Activated naive CD4-positive, alpha-beta T cell treated with anti-CD3 and anti-CD28 coated beads, Interleukin-2, amount 10 ng/mL, durations not matched to agents 7 days and 5 days (primary cell): ENCODE results near the gene INSC.
A peak's percentile ranks its signal among the peaks of the same experiment; 100 is the strongest.

Experiments
- CTCF ChIA-PET: fragments of 350-600 bp; sonication (Branson Sonifier 250); formaldehyde crosslinking; loops from one replicate; lab custom pipeline; 2021; ENCODE audit warnings: antibody characterized with exemption; lab: Charles Lee
- DNase-seq: peaks from one replicate; pipeline ENCODE4 v3.0.0-alpha.2; 2020
- H3K27ac Mint-ChIP-seq: one replicate; pipeline ENCODE4 v1.8.0; 2021; ENCODE audit warnings: mild to moderate bottlenecking, moderate library complexity, mixed read lengths
- H3K27me3 Mint-ChIP-seq: one replicate; pipeline ENCODE4 v1.8.0; 2021; ENCODE audit warnings: mild to moderate bottlenecking, mixed read lengths
- H3K36me3 Mint-ChIP-seq: one replicate; pipeline ENCODE4 v1.8.0; 2021; ENCODE audit warnings: mixed read lengths
- H3K4me1 Mint-ChIP-seq: one replicate; pipeline ENCODE4 v1.8.0; 2021; ENCODE audit warnings: mixed read lengths
- H3K4me3 Mint-ChIP-seq: one replicate; pipeline ENCODE4 v1.8.0; 2021; ENCODE audit warnings: mild to moderate bottlenecking, moderate library complexity, mixed read lengths
- H3K9me3 Mint-ChIP-seq: one replicate; pipeline ENCODE4 v1.8.0; 2021; ENCODE audit warnings: mixed read lengths

Gene INSC

GRCh38 chr11:15145615-15146014, 30.9 kb downstream of the INSC start:
- no peaks in the 10 kb centered on the region for H3K9me3 Mint-ChIP-seq
- CTCF ChIA-PET: interaction anchor here (1.0 to 1.2 kb wide), 2 partner anchors 23 to 44 kb away, joined by 3 to 4 read pairs; no protein-coding TSS in a partner anchor
- H3K4me1 Mint-ChIP-seq: peaks cover 10% of the 10 kb centered on the region
- H3K4me3 Mint-ChIP-seq: no peak overlapping the region
- H3K36me3 Mint-ChIP-seq: no peaks in the 10 kb centered on the region
- peaks cover 14% of the 10 kb centered on the region for H3K27me3 Mint-ChIP-seq
- DNase-seq: no peak
- H3K27ac Mint-ChIP-seq: no peak overlapping the region

DNA sequence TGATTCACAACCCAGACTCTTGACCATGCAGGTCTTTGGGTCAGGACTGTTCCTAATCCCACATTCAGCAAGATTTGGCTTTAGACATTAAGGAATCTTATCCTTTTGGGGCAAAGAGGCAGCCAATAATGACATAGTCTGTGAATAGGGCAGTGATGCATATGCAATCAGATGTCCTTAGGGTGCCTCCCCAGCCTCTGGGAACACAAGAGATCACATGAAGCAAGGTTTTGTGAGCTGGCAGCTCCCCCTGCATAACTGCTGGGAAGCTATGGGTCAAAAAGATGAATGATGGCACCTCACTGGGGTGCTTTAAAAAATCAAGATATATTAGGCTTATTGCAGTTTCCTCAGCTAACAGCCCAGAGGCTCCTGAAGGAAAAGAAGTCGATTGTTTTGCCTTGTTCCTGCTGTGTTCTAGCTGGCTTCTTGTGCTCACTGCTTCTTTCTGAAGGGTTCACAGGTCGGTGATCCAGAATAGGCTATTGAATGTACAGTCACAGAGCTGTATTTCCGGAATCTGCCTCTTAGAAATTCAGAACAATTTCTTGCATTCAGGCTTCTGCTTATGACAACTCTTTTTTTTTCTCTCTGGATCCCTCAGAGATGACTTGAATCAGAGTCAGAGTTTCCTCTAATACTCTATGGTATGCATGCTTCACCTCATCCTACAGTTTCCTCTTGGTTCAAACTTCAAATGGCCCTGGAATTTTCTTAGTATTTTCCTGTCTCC, 31.7 kb downstream of the INSC start:
- CTCF ChIA-PET: interaction anchor here (1.0 kb wide), 1 partner anchor 22 kb away, joined by 3 read pairs; no protein-coding TSS in a partner anchor
- H3K27ac Mint-ChIP-seq: no peak overlapping the region
- H3K4me3 Mint-ChIP-seq: no peak overlapping the region
- H3K9me3 Mint-ChIP-seq: no peaks in the 10 kb centered on the region
- peaks cover 17% of the 10 kb centered on the region for H3K4me1 Mint-ChIP-seq
- no peaks in the 10 kb centered on the region for H3K36me3 Mint-ChIP-seq
- no peak for DNase-seq
- H3K27me3 Mint-ChIP-seq: peaks cover 14% of the 10 kb centered on the region

DNA sequence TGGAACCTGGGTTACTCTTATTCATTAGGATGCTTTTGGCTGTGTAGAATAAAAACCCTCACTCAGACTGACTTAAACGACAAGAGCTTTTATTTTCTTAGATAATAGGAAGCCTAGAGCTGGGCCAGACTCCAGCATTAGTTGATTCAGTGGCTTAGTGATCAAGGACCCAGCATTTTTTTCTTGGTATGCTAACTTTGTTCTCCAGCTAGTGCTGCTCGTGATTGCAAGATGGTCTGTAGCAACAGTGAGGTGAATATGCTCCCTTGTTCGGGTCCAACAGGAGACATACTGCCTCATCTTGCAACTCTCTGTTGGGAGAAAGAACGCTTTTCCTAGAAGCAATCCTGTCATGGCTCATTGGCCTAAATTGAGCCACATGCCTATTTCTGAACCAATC, 33.4 kb downstream of the INSC start:
- Mint-ChIP-seq H3K36me3 (no peaks in the 10 kb centered on the region), H3K27me3 (peaks cover 15% of the 10 kb centered on the region), H3K27ac (no peak overlapping the region), H3K4me1 (peaks cover 19% of the 10 kb centered on the region), H3K4me3 (no peak overlapping the region), H3K9me3 (no peaks in the 10 kb centered on the region)
- CTCF ChIA-PET: no interaction called here
- DNase-seq: no peak

DNA sequence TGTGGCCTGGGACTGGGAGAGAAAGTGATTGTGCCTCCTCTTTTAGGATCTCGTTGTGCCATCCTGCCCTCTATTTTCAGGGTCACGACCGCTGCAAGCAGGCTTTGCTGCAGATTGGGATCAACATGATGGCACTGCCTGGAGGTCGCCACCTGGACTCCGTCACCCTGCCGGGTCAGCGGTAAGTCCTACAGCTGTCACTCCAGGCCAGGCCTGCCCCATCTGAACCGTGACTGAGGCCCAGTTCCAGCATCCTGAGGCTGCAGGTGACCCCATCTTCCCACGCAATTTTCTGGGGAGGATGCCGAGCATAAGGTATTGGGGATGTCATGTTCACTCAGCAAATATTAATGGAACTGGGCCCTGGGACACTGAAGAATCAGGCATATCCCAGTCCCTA, 34.3 kb downstream of the INSC start:
- Mint-ChIP-seq H3K4me1 (peaks cover 19% of the 10 kb centered on the region), H3K27me3 (peaks cover 17% of the 10 kb centered on the region), H3K9me3 (no peaks in the 10 kb centered on the region), H3K4me3 (no peak overlapping the region), H3K36me3 (no peaks in the 10 kb centered on the region), H3K27ac (no peak overlapping the region)
- CTCF ChIA-PET: interaction anchor here (1.0 kb wide), 1 partner anchor 10 kb away, joined by 3 read pairs; no protein-coding TSS in a partner anchor
- DNase-seq: no peak

DNA sequence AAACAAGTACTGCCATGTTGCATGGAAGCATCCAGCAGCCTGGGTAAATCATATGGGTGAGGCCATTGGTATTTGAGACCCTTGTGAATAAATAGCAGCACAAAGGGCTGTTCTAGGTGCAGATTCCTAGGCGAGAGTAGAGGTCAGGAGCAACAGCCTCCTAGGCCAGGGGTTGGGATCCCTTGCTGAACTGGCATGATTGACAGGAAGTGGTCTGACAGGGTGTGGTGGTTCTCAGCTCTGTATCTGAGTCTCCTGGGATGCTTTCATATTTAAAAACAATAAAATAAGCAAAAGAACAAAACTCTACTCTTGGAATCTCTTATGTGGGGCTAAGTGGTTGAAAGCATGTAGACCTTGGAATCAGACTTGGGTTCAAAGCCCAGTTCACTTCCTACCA, 35.8 kb downstream of the INSC start:
- Mint-ChIP-seq H3K27me3 (peaks cover 18% of the 10 kb centered on the region), H3K4me3 (no peak overlapping the region), H3K36me3 (no peaks in the 10 kb centered on the region), H3K4me1 (peaks cover 19% of the 10 kb centered on the region), H3K27ac (no peak overlapping the region), H3K9me3 (no peaks in the 10 kb centered on the region)
- DNase-seq: peak; percentile 23
- CTCF ChIA-PET: interaction anchor here (1.1 to 1.9 kb wide), 4 partner anchors 13 to 242 kb away, joined by 3 to 5 read pairs (median 3); no protein-coding TSS in a partner anchor

- DNase-seq: no peak
- Mint-ChIP-seq H3K4me1 (peaks cover 19% of the 10 kb centered on the region), H3K4me3 (no peak overlapping the region), H3K27ac (no peak overlapping the region), H3K27me3 (peaks cover 8% of the 10 kb centered on the region), H3K36me3 (no peaks in the 10 kb centered on the region), H3K9me3 (no peaks in the 10 kb centered on the region)
- CTCF ChIA-PET: interaction anchor here (0.8 to 1.5 kb wide), 4 partner anchors 52 to 78 kb away, joined by 3 to 4 read pairs (median 4); no protein-coding TSS in a partner anchor
Observed at GRCh38 chr11:15153231-15153630, 38.5 kb downstream of the INSC start.

- Mint-ChIP-seq H3K36me3 (no peaks in the 10 kb centered on the region), H3K27ac (no peak overlapping the region), H3K27me3 (peaks cover 15% of the 10 kb centered on the region), H3K4me1 (no peaks in the 10 kb centered on the region), H3K9me3 (no peaks in the 10 kb centered on the region), H3K4me3 (no peak overlapping the region)
- DNase-seq: no peak
- CTCF ChIA-PET: interaction anchor here (2.7 kb wide), 1 partner anchor 57 kb away, joined by 11 read pairs; no protein-coding TSS in a partner anchor
Observed at GRCh38 chr11:15157181-15157580, 42.5 kb downstream of the INSC start.

DNA sequence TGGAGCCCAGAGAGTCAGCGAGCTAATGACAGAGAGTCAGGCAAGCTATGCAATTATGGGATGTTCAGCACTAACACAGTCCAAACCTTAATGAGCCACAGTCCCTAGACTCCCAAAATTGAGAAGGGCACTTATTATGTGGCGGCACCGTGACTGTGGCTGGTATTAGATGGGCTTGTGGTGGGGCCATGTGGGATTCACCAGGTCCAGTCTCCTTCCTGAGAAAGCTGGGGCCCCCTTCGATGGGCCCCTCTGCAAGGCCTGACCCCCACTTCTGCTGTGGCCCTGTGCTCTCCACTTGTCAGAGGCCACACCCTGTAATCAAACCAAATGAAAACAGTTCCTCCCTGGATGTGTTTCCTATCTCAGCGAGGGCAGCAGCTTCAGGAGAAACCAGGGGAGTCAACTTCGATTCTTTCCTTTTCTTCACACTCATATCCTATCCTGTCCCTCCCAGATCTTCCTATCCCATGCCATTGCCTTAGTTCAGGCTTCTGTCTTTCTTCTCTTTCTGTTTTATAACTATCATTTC, 42.9 kb downstream of the INSC start:
- Mint-ChIP-seq H3K9me3 (no peaks in the 10 kb centered on the region), H3K4me1 (no peaks in the 10 kb centered on the region), H3K36me3 (no peaks in the 10 kb centered on the region), H3K4me3 (no peak overlapping the region), H3K27ac (no peak overlapping the region), H3K27me3 (peaks cover 15% of the 10 kb centered on the region)
- CTCF ChIA-PET: interaction anchor here (2.4 to 2.7 kb wide), 2 partner anchors 57 kb away, joined by 11 to 31 read pairs; no protein-coding TSS in a partner anchor
- DNase-seq: no peak

- no peaks in the 10 kb centered on the region for H3K9me3 Mint-ChIP-seq
- no peak for DNase-seq
Observed at GRCh38 chr11:15158351-15159015, 43.8 kb downstream of the INSC start.

DNA sequence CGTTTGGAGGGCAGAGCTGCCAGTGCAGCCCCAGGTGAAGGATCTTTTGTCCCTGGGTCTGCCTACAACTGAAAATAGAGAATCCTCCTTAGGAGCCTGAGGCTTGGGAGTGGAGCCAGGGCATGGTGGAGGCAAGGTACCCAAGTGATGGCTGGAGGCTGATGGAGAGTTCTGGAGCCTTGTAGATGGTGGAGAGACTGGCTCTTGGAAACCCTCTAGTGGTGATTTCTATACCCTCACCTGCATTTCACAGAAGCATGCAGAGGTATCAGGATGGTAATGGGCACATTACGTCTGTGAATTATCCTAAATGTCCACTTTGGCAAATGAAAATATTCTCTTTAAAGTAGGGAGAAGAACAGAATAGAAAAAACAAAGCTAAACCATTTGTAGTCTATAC, 44.4 kb downstream of the INSC start:
- Mint-ChIP-seq H3K27ac (no peak overlapping the region), H3K36me3 (no peaks in the 10 kb centered on the region), H3K4me1 (no peaks in the 10 kb centered on the region), H3K27me3 (peaks cover 12% of the 10 kb centered on the region), H3K9me3 (no peaks in the 10 kb centered on the region), H3K4me3 (no peak overlapping the region)
- CTCF ChIA-PET: interaction anchor here (0.8 to 2.4 kb wide), 12 partner anchors 9 to 62 kb away, joined by 3 to 31 read pairs (median 4); no protein-coding TSS in a partner anchor
- no peak for DNase-seq

More at GRCh38 chr11:15158351-15159015, 43.8 kb downstream of the INSC start:
- no peak overlapping the region for H3K27ac Mint-ChIP-seq
- H3K4me3 Mint-ChIP-seq: no peak overlapping the region
- CTCF ChIA-PET: interaction anchor here (1.2 to 2.4 kb wide), 5 partner anchors 9 to 61 kb away, joined by 3 to 31 read pairs (median 5); no protein-coding TSS in a partner anchor
- H3K4me1 Mint-ChIP-seq: no peaks in the 10 kb centered on the region
- no peaks in the 10 kb centered on the region for H3K36me3 Mint-ChIP-seq
- peaks cover 12% of the 10 kb centered on the region for H3K27me3 Mint-ChIP-seq

- no peak for DNase-seq
- peaks cover 12% of the 10 kb centered on the region for H3K27me3 Mint-ChIP-seq
- no peak overlapping the region for H3K4me3 Mint-ChIP-seq
- H3K9me3 Mint-ChIP-seq: no peaks in the 10 kb centered on the region
- no peaks in the 10 kb centered on the region for H3K4me1 Mint-ChIP-seq
- CTCF ChIA-PET: interaction anchor here (0.8 to 1.7 kb wide), 3 partner anchors 22 to 61 kb away, joined by 3 to 5 read pairs (median 4); no protein-coding TSS in a partner anchor
- no peaks in the 10 kb centered on the region for H3K36me3 Mint-ChIP-seq
- H3K27ac Mint-ChIP-seq: no peak overlapping the region
Observed at GRCh38 chr11:15161790-15162189, 47.1 kb downstream of the INSC start.

DNA sequence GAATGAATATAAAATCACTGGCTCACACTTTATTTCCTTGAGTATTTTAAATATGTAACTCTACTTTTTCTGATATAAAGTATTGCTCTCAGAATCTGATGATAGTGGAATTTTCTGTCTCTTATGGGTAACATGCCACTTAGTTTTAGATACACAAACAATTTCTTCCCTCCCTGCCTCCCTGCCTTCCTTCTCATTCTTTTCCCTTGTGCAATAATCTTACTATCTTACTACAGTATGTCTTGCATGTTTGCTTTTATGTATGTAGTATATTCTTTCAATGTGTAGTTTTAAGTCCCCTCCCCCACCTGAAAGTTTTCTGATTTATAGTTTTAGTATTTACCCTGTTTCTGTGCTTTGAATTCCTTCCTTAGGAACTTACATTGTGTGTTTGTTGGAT, 48.4 kb downstream of the INSC start:
- CTCF ChIA-PET: interaction anchor here (1.2 kb wide), 1 partner anchor 63 kb away, joined by 3 read pairs; no protein-coding TSS in a partner anchor
- peaks cover 12% of the 10 kb centered on the region for H3K27me3 Mint-ChIP-seq
- no peak for DNase-seq
- H3K4me3 Mint-ChIP-seq: no peak overlapping the region
- H3K4me1 Mint-ChIP-seq: no peaks in the 10 kb centered on the region
- no peaks in the 10 kb centered on the region for H3K9me3 Mint-ChIP-seq
- no peak overlapping the region for H3K27ac Mint-ChIP-seq
- no peaks in the 10 kb centered on the region for H3K36me3 Mint-ChIP-seq

DNA sequence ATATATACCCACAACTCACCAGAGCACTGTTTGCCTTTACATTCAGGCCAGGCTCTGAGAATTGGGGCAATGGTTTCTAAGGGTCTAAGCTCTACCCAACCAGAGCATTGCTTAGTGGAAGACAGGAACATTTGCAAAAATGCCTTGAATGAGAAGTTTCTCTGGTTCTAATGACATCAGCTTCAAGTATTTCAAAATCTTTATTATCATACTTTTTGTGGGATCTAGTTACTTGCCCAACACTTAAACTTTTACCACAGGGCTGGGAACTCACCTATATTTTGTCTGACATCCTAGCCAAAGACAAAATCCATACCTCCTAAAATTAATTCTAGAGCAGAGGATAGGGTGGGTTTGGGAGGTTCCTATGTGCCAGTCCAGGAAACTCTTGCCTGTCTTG, 51.5 kb downstream of the INSC start:
- H3K27ac Mint-ChIP-seq: no peak overlapping the region
- CTCF ChIA-PET: interaction anchor here (1.3 kb wide), 1 partner anchor 66 kb away, joined by 4 read pairs; no protein-coding TSS in a partner anchor
- no peak for DNase-seq
- H3K9me3 Mint-ChIP-seq: no peaks in the 10 kb centered on the region
- no peaks in the 10 kb centered on the region for H3K36me3 Mint-ChIP-seq
- H3K4me1 Mint-ChIP-seq: no peaks in the 10 kb centered on the region
- H3K27me3 Mint-ChIP-seq: peaks cover 7% of the 10 kb centered on the region
- H3K4me3 Mint-ChIP-seq: no peak overlapping the region
